ENCODE measurements around the gene ITPR1. TPM values are rescaled to one million over a fixed set of nuclear protein-coding genes. Genes with fewer than 3 reads are reported as not detected.

Gene ITPR1
- polyA plus RNA-seq, 1 donor from 2014 or later, result 38.3 TPM

GRCh38 chr3:4800595-4800994 lies 307.4 kb downstream of the ITPR1 start:
- Mint-ChIP-seq H3K36me3 (peaks cover 18% of the 10 kb centered on the region), H3K9me3 (no peaks in the 10 kb centered on the region), H3K27me3 (no peaks in the 10 kb centered on the region), H3K27ac (peak overlapping the region; percentile 2 to 50 (median 43)), H3K4me1 (no peaks in the 10 kb centered on the region), H3K4me3 (no peak overlapping the region)

- Mint-ChIP-seq H3K27ac (no peak overlapping the region), H3K4me3 (no peak overlapping the region), H3K4me1 (no peaks in the 10 kb centered on the region), H3K27me3 (no peaks in the 10 kb centered on the region), H3K36me3 (peaks cover 22% of the 10 kb centered on the region), H3K9me3 (no peaks in the 10 kb centered on the region)
Observed at GRCh38 chr3:4801892-4802291, 308.7 kb downstream of the ITPR1 start.

GRCh38 chr3:4802903-4803302 lies 309.8 kb downstream of the ITPR1 start:
- no peak overlapping the region for H3K4me3 Mint-ChIP-seq

GRCh38 chr3:4804161-4805058 lies 311.3 kb downstream of the ITPR1 start:
- H3K4me3 Mint-ChIP-seq, result no peak overlapping the region
- no peaks in the 10 kb centered on the region for H3K9me3 Mint-ChIP-seq
- peaks cover 24% of the 10 kb centered on the region for H3K36me3 Mint-ChIP-seq
- peak overlapping the region; percentile 26 to 72 (median 30) for H3K27ac Mint-ChIP-seq
- H3K4me1 Mint-ChIP-seq, result no peaks in the 10 kb centered on the region
- H3K27me3 Mint-ChIP-seq, result no peaks in the 10 kb centered on the region

More at GRCh38 chr3:4802903-4803302, 309.8 kb downstream of the ITPR1 start:
- no peaks in the 10 kb centered on the region for H3K4me1 Mint-ChIP-seq
- H3K27ac Mint-ChIP-seq, result peak overlapping the region in 1 of 3 donors; percentile 63
- peaks cover 23% of the 10 kb centered on the region for H3K36me3 Mint-ChIP-seq
- no peaks in the 10 kb centered on the region for H3K9me3 Mint-ChIP-seq
- H3K27me3 Mint-ChIP-seq, result no peaks in the 10 kb centered on the region

GRCh38 chr3:4805662-4806061 lies 312.5 kb downstream of the ITPR1 start:
- Mint-ChIP-seq H3K4me1 (no peaks in the 10 kb centered on the region), H3K27me3 (no peaks in the 10 kb centered on the region), H3K9me3 (no peaks in the 10 kb centered on the region), H3K27ac (no peak overlapping the region), H3K4me3 (no peak overlapping the region), H3K36me3 (peaks cover 26% of the 10 kb centered on the region)

GRCh38 chr3:4806535-4807108 lies 313.5 kb downstream of the ITPR1 start:
- H3K9me3 Mint-ChIP-seq, result no peaks in the 10 kb centered on the region
- no peaks in the 10 kb centered on the region for H3K27me3 Mint-ChIP-seq
- no peaks in the 10 kb centered on the region for H3K4me1 Mint-ChIP-seq
- H3K4me3 Mint-ChIP-seq, result no peak overlapping the region
- peaks cover 25% of the 10 kb centered on the region for H3K36me3 Mint-ChIP-seq
- H3K27ac Mint-ChIP-seq, result peak overlapping the region in 1 of 3 donors; percentile 12

GRCh38 chr3:4807381-4808280 lies 314.5 kb downstream of the ITPR1 start:
- Mint-ChIP-seq H3K4me3 (no peak overlapping the region), H3K27me3 (no peaks in the 10 kb centered on the region), H3K9me3 (no peaks in the 10 kb centered on the region), H3K27ac (no peak overlapping the region), H3K4me1 (no peaks in the 10 kb centered on the region), H3K36me3 (peaks cover 24% of the 10 kb centered on the region)

- Mint-ChIP-seq H3K27ac (no peak overlapping the region), H3K36me3 (peaks cover 25% of the 10 kb centered on the region), H3K27me3 (no peaks in the 10 kb centered on the region), H3K4me1 (no peaks in the 10 kb centered on the region), H3K9me3 (no peaks in the 10 kb centered on the region), H3K4me3 (no peak overlapping the region)
Observed at GRCh38 chr3:4808637-4809036, 315.5 kb downstream of the ITPR1 start.

GRCh38 chr3:4809922-4810321 lies 316.8 kb downstream of the ITPR1 start:
- Mint-ChIP-seq H3K4me1 (no peaks in the 10 kb centered on the region), H3K27ac (peak overlapping the region in 1 of 3 donors; percentile 17), H3K36me3 (peaks cover 22% of the 10 kb centered on the region), H3K4me3 (no peak overlapping the region), H3K9me3 (no peaks in the 10 kb centered on the region), H3K27me3 (no peaks in the 10 kb centered on the region)

GRCh38 chr3:4812591-4812990 lies 319.4 kb downstream of the ITPR1 start:
- Mint-ChIP-seq H3K36me3 (peaks cover 30% of the 10 kb centered on the region), H3K27me3 (no peaks in the 10 kb centered on the region), H3K4me1 (no peaks in the 10 kb centered on the region), H3K4me3 (no peak overlapping the region), H3K27ac (no peak overlapping the region), H3K9me3 (no peaks in the 10 kb centered on the region)

GRCh38 chr3:4813909-4814304 lies 320.8 kb downstream of the ITPR1 start:
- H3K4me1 Mint-ChIP-seq, result no peaks in the 10 kb centered on the region
- peaks cover 27% of the 10 kb centered on the region for H3K36me3 Mint-ChIP-seq
- H3K4me3 Mint-ChIP-seq, result no peak overlapping the region
- H3K27me3 Mint-ChIP-seq, result no peaks in the 10 kb centered on the region
- no peaks in the 10 kb centered on the region for H3K9me3 Mint-ChIP-seq
- H3K27ac Mint-ChIP-seq, result peak overlapping the region in 1 of 3 donors; percentile 47

GRCh38 chr3:4814305-4814903 lies 321.3 kb downstream of the ITPR1 start:
- Mint-ChIP-seq H3K9me3 (no peaks in the 10 kb centered on the region), H3K27me3 (no peaks in the 10 kb centered on the region), H3K4me3 (no peak overlapping the region), H3K4me1 (no peaks in the 10 kb centered on the region), H3K36me3 (peaks cover 27% of the 10 kb centered on the region), H3K27ac (peak overlapping the region in 1 of 3 donors; percentile 47)

GRCh38 chr3:4814904-4815574 lies 321.9 kb downstream of the ITPR1 start:
- no peak overlapping the region for H3K4me3 Mint-ChIP-seq
- no peaks in the 10 kb centered on the region for H3K27me3 Mint-ChIP-seq
- no peaks in the 10 kb centered on the region for H3K9me3 Mint-ChIP-seq
- peaks cover 27% of the 10 kb centered on the region for H3K36me3 Mint-ChIP-seq
- H3K27ac Mint-ChIP-seq, result peak overlapping the region in 1 of 3 donors; percentile 47
- peaks cover 0 to 2% (median 0%) of the 10 kb centered on the region in 3 donors for H3K4me1 Mint-ChIP-seq

GRCh38 chr3:4816306-4816705 lies 323.2 kb downstream of the ITPR1 start:
- H3K4me1 Mint-ChIP-seq, result peaks cover 0 to 3% (median 2%) of the 10 kb centered on the region in 3 donors
- no peak overlapping the region for H3K4me3 Mint-ChIP-seq
- no peaks in the 10 kb centered on the region for H3K9me3 Mint-ChIP-seq
- H3K27me3 Mint-ChIP-seq, result no peaks in the 10 kb centered on the region
- peaks cover 21% of the 10 kb centered on the region for H3K36me3 Mint-ChIP-seq
- H3K27ac Mint-ChIP-seq, result peak overlapping the region in 1 of 3 donors; percentile 84
